A673 (cell line): Measurements from ENCODE around the gene CDKN2B-AS1.

Experiments
- CTCF ChIP-seq: fragments of 300-800, 200-600 bp; sonication (generic); conservative IDR thresholded peaks from 2 replicates; pipeline ENCODE4 v1.5.1; 2017; ENCODE audit warnings: low read depth, mild to moderate bottlenecking, antibody characterized with exemption, low read length, moderate library complexity, mixed read lengths
- EZH2 ChIP-seq: fragments of 200-600 bp; sonication (generic); IDR thresholded peaks from 2 replicates; pipeline ENCODE4 v1.6.1; 2017; ENCODE audit warnings: borderline replicate concordance, low read depth, mild to moderate bottlenecking, mixed read lengths, antibody characterized with exemption, low read length; ENCODE audit not compliant: poor library complexity, severe bottlenecking

- TF ChIP-seq CTCF (no peak), EZH2 (no peak)
These were observed 106.0 kb downstream of the CDKN2B-AS1 start for GRCh38 chr9:22100626-22101025.
